SU-DHL-6 (cell line): ENCODE data around the gene UACA.
"Not testable (repeated sequence)": the region's sequence is repeated elsewhere in the genome, so short reads cannot be mapped to it uniquely, and the experiment has no call there.

ENCODE experiments used
- H2AFZ ChIP-seq: fragments of 200-600 bp; sonication (generic); 2 replicates; pipeline ENCODE4 v1.6.1; 2014; ENCODE audit warnings: low read depth, mild to moderate bottlenecking, moderate library complexity, mixed read lengths, antibody characterized with exemption, low read length; ENCODE audit not compliant: severe bottlenecking
- H3F3A ChIP-seq: fragments of 200-600 bp; shearing (Covaris generic); 2 replicates; pipeline ENCODE4 v1.6.0; 2016; ENCODE audit warnings: antibody characterized with exemption, mild to moderate bottlenecking; ENCODE audit not compliant: insufficient read depth
- H3K27ac ChIP-seq: fragments of 200-600 bp; sonication (generic); 2 replicates; pipeline ENCODE4 v1.5.1; 2016; ENCODE audit warnings: low read depth, mild to moderate bottlenecking, low read length, moderate library complexity, mixed read lengths
- H3K27me3 ChIP-seq: fragments of 200-600 bp; sonication (generic), shearing (Covaris generic); 2 replicates; pipeline ENCODE4 v1.6.0; 2014; ENCODE audit warnings: mild to moderate bottlenecking, low read length
- H3K36me3 ChIP-seq: fragments of 200-600 bp; sonication (generic); 2 replicates; pipeline ENCODE4 v1.6.1; 2014; ENCODE audit warnings: mild to moderate bottlenecking, low read length, mixed read lengths
- H3K4me2 ChIP-seq: fragments of 300-600, 200-600 bp; shearing (Covaris generic), sonication (generic); 2 replicates; pipeline ENCODE4 v1.6.0; 2014; ENCODE audit warnings: low read length, low read depth, mild to moderate bottlenecking; ENCODE audit not compliant: poor library complexity, severe bottlenecking
- H3K4me3 ChIP-seq: fragments of 200-600 bp; sonication (generic); 2 replicates; pipeline ENCODE4 v1.5.1; 2014; ENCODE audit warnings: antibody characterized with exemption, low read length, mild to moderate bottlenecking, mixed read lengths; ENCODE audit not compliant: insufficient read depth, poor library complexity, severe bottlenecking
- H3K79me2 ChIP-seq: fragments of 200-600 bp; sonication (generic); 2 replicates; pipeline ENCODE4 v1.6.1; 2014; ENCODE audit warnings: mild to moderate bottlenecking, low read length, moderate library complexity; ENCODE audit not compliant: insufficient read depth
- H3K9ac ChIP-seq: fragments of 200-600 bp; sonication (generic); 2 replicates; pipeline ENCODE4 v1.7.0; 2014; ENCODE audit warnings: mild to moderate bottlenecking, low read length
- H3K9me2 ChIP-seq: fragments of 200-600 bp; sonication (generic); replicated peaks from 2 replicates; pipeline ENCODE4 v1.6.1; 2014; ENCODE audit warnings: low read length; ENCODE audit not compliant: insufficient read depth
- H3K9me3 ChIP-seq: fragments of 200-600 bp; sonication (generic); 2 replicates; pipeline ENCODE4 v1.6.1; 2014; ENCODE audit warnings: low read length, mixed read lengths; ENCODE audit not compliant: insufficient read depth
- H4K20me1 ChIP-seq: fragments of 200-600 bp; sonication (generic); 2 replicates; pipeline ENCODE4 v1.6.1; 2014; ENCODE audit warnings: low read depth, mild to moderate bottlenecking, antibody characterized with exemption, low read length, moderate library complexity, mixed read lengths
- EZH2phosphoT487 ChIP-seq: fragments of 200-600 bp; sonication (generic), shearing (Covaris generic); conservative IDR thresholded peaks from 2 replicates; pipeline ENCODE4 v1.6.1; 2018; ENCODE audit warnings: mild to moderate bottlenecking, antibody characterized with exemption, low read length, moderate library complexity, mixed read lengths
- TF ChIP-seq, protein P1 (sequence below): fragments of 200-600 bp; sonication (generic); IDR thresholded peaks from one replicate; pipeline ENCODE4 v1.5.1; 2017; ENCODE audit warnings: antibody characterized with exemption, mild to moderate bottlenecking, low read length, moderate library complexity; ENCODE audit not compliant: insufficient read depth, poor library complexity, severe bottlenecking

The UACA gene

GRCh38 chr15:70741677-70742293 lies 21.6 kb downstream of the UACA start:
- Histone ChIP-seq H3K27me3 (0 out of 2 replicates have a peak, but pooled peaks cover 4% of the 10 kb centered on the region), H3K9me3 (no peaks in the 10 kb centered on the region), H3K36me3 (no peaks in the 10 kb centered on the region), H3K4me2 (no peak overlapping the region), H3K9me2 (no peaks in the 10 kb centered on the region), H3K27ac (no peak overlapping the region), H3F3A (no peaks in the 10 kb centered on the region), H3K9ac (no peak overlapping the region), H2AFZ (no peak overlapping the region), H3K4me3 (no peak overlapping the region), H4K20me1 (no peaks in the 10 kb centered on the region), H3K79me2 (no peaks in the 10 kb centered on the region)
- TF ChIP-seq EZH2phosphoT487: no peak
- TF ChIP-seq, protein P1, sequence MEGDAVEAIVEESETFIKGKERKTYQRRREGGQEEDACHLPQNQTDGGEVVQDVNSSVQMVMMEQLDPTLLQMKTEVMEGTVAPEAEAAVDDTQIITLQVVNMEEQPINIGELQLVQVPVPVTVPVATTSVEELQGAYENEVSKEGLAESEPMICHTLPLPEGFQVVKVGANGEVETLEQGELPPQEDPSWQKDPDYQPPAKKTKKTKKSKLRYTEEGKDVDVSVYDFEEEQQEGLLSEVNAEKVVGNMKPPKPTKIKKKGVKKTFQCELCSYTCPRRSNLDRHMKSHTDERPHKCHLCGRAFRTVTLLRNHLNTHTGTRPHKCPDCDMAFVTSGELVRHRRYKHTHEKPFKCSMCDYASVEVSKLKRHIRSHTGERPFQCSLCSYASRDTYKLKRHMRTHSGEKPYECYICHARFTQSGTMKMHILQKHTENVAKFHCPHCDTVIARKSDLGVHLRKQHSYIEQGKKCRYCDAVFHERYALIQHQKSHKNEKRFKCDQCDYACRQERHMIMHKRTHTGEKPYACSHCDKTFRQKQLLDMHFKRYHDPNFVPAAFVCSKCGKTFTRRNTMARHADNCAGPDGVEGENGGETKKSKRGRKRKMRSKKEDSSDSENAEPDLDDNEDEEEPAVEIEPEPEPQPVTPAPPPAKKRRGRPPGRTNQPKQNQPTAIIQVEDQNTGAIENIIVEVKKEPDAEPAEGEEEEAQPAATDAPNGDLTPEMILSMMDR: no peak

GRCh38 chr15:70741107-70741531 lies 22.2 kb downstream of the UACA start:
- H3K4me2 ChIP-seq: no peak overlapping the region
- H3K9me2 ChIP-seq: no peaks in the 10 kb centered on the region
- H3K9ac ChIP-seq: no peak overlapping the region

DNA sequence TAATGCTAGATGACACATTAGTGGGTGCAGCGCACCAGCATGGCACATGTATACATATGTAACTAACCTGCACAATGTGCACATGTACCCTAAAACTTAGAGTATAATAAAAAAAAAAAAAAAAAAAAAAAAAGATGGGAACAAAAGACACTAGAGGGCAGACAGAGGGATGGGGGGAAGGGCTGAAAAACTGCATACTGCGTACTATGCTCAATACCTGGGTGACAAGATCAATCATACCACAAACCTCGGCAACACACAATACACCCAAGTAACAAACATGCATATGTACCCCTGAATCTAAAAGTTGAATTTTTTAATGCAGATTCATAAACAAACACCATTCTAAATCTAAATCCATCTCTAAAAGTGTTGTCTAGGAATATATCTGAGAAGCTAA lies 28.3 kb downstream of the UACA start:
- not testable (repeated sequence) for H3K4me3 ChIP-seq, H3K27ac ChIP-seq, H3K79me2 ChIP-seq

More at GRCh38 chr15:70741107-70741531, 22.2 kb downstream of the UACA start:
- Histone ChIP-seq H4K20me1 (no peaks in the 10 kb centered on the region), H3K27ac (no peak overlapping the region), H3K9me3 (no peaks in the 10 kb centered on the region), H3K4me3 (no peak overlapping the region), H3F3A (no peaks in the 10 kb centered on the region), H2AFZ (no peak overlapping the region), H3K79me2 (no peaks in the 10 kb centered on the region), H3K36me3 (no peaks in the 10 kb centered on the region), H3K27me3 (0 out of 2 replicates have a peak, but pooled peaks cover 4% of the 10 kb centered on the region)
- TF ChIP-seq, protein P1: no peak
- no peak for TF ChIP-seq EZH2phosphoT487

GRCh38 chr15:70729164-70729563 lies 34.2 kb downstream of the UACA start:
- H3K9me2 ChIP-seq: no peaks in the 10 kb centered on the region
- H3K9me3 ChIP-seq: no peaks in the 10 kb centered on the region
- no peak overlapping the region for H3K27ac ChIP-seq
- no peak overlapping the region for H3K9ac ChIP-seq
- H2AFZ ChIP-seq: no peak overlapping the region
- no peaks in the 10 kb centered on the region for H3K27me3 ChIP-seq
- H3K4me2 ChIP-seq: no peak overlapping the region
- H4K20me1 ChIP-seq: no peaks in the 10 kb centered on the region
- no peaks in the 10 kb centered on the region for H3K79me2 ChIP-seq
- TF ChIP-seq EZH2phosphoT487: no peak
- TF ChIP-seq, protein P1: no peak
- no peaks in the 10 kb centered on the region for H3K36me3 ChIP-seq
- H3F3A ChIP-seq: no peaks in the 10 kb centered on the region
- H3K4me3 ChIP-seq: no peak overlapping the region

More for the DNA sequence above, 28.3 kb downstream of the UACA start:
- not testable (repeated sequence) for H3K9me3 ChIP-seq, H3K9me2 ChIP-seq, H2AFZ ChIP-seq, H3K4me2 ChIP-seq, H3K9ac ChIP-seq, H3K36me3 ChIP-seq, H4K20me1 ChIP-seq, H3K27me3 ChIP-seq, H3F3A ChIP-seq
